Muscle layer of colon (tissue), 2 donors: ENCODE data around the gene RORB.

ENCODE experiments used
- H3K27ac ChIP-seq: one replicate; pipeline ENCODE4 v1.7.0; 2013; ENCODE audit warnings: low read depth, mild to moderate bottlenecking, low read length, moderate library complexity
- H3K27me3 ChIP-seq, 2 donors: one replicate each; pipeline ENCODE4 v1.7.0; 2013; ENCODE audit warnings: low read length in 2 of 2, mild to moderate bottlenecking in 2 of 2; ENCODE audit not compliant: insufficient read depth in 2 of 2, control insufficient read depth in 1 of 2
- H3K36me3 ChIP-seq: one replicate; pipeline ENCODE4 v1.7.0; 2013; ENCODE audit warnings: mild to moderate bottlenecking, low read length; ENCODE audit not compliant: insufficient read depth
- H3K4me1 ChIP-seq: one replicate; pipeline ENCODE4 v1.7.0; 2013; ENCODE audit warnings: mild to moderate bottlenecking, low read length; ENCODE audit not compliant: insufficient read depth
- H3K4me3 ChIP-seq, 2 donors: one replicate each; pipeline ENCODE4 v1.7.0; 2013; ENCODE audit warnings: low read length in 2 of 2, low read depth in 1 of 2, mild to moderate bottlenecking in 1 of 2, moderate library complexity in 1 of 2
- H3K9ac ChIP-seq: one replicate; pipeline ENCODE4 v1.7.0; 2013; ENCODE audit warnings: low read length
- H3K9me3 ChIP-seq: one replicate; pipeline ENCODE4 v1.7.0; 2013; ENCODE audit warnings: mild to moderate bottlenecking, low read length
- donor health status: abdominal sarcoma.
- donor health status: Adenocarcinoma of cecum.

The RORB gene

GRCh38 chr9:74496819-74497747, at the start of gene RORB:
RORB (plus strand) TSS chr9:74497335; CDS start chr9:74497977, 642 bp downstream.
- Histone ChIP-seq H3K9me3 (no peaks in the 10 kb centered on the region), H3K4me1 (peaks cover 15% of the 10 kb centered on the region), H3K27me3 (peaks cover 19 to 32% of the 10 kb centered on the region in 2 donors), H3K27ac (no peak within 1 kb of the TSS), H3K36me3 (no peaks in the 10 kb centered on the region), H3K4me3 (peak within 1 kb of the TSS; percentile 84 to 94), H3K9ac (no peak within 1 kb of the TSS)

GRCh38 chr9:74447451-74448193, 49.5 kb upstream of the RORB start:
- Histone ChIP-seq H3K27me3 (no peaks in the 10 kb centered on the region), H3K9ac (no peak overlapping the region), H3K36me3 (no peaks in the 10 kb centered on the region), H3K27ac (no peak overlapping the region), H3K4me3 (no peak overlapping the region), H3K9me3 (no peaks in the 10 kb centered on the region), H3K4me1 (no peaks in the 10 kb centered on the region)

GRCh38 chr9:74449060-74449459, 48.1 kb upstream of the RORB start:
- no peaks in the 10 kb centered on the region for H3K4me1 ChIP-seq
- H3K9ac ChIP-seq, result no peak overlapping the region
- H3K27me3 ChIP-seq, result no peaks in the 10 kb centered on the region
- H3K4me3 ChIP-seq, result no peak overlapping the region
- H3K27ac ChIP-seq, result no peak overlapping the region
- H3K36me3 ChIP-seq, result no peaks in the 10 kb centered on the region
- H3K9me3 ChIP-seq, result no peaks in the 10 kb centered on the region

GRCh38 chr9:74458832-74459231, 38.3 kb upstream of the RORB start:
- no peaks in the 10 kb centered on the region for H3K27me3 ChIP-seq
- H3K4me1 ChIP-seq, result no peaks in the 10 kb centered on the region
- no peak overlapping the region for H3K27ac ChIP-seq
- H3K36me3 ChIP-seq, result no peaks in the 10 kb centered on the region
- H3K9ac ChIP-seq, result no peak overlapping the region
- no peak overlapping the region for H3K4me3 ChIP-seq
- no peaks in the 10 kb centered on the region for H3K9me3 ChIP-seq

GRCh38 chr9:74463825-74464224, 33.3 kb upstream of the RORB start:
- Histone ChIP-seq H3K4me1 (no peaks in the 10 kb centered on the region), H3K4me3 (no peak overlapping the region), H3K27ac (no peak overlapping the region), H3K27me3 (no peaks in the 10 kb centered on the region), H3K9me3 (no peaks in the 10 kb centered on the region), H3K9ac (no peak overlapping the region), H3K36me3 (no peaks in the 10 kb centered on the region)

- no peak overlapping the region for H3K27ac ChIP-seq
- no peaks in the 10 kb centered on the region for H3K4me1 ChIP-seq
- no peaks in the 10 kb centered on the region for H3K27me3 ChIP-seq
- no peaks in the 10 kb centered on the region for H3K36me3 ChIP-seq
- H3K9ac ChIP-seq, result no peak overlapping the region
- no peaks in the 10 kb centered on the region for H3K9me3 ChIP-seq
- H3K4me3 ChIP-seq, result no peak overlapping the region
These were observed 18.5 kb upstream of the RORB start for GRCh38 chr9:74478606-74479005.

GRCh38 chr9:74479711-74480110, 17.4 kb upstream of the RORB start:
- Histone ChIP-seq H3K9me3 (no peaks in the 10 kb centered on the region), H3K4me1 (no peaks in the 10 kb centered on the region), H3K36me3 (no peaks in the 10 kb centered on the region), H3K9ac (no peak overlapping the region), H3K27ac (no peak overlapping the region), H3K27me3 (no peaks in the 10 kb centered on the region), H3K4me3 (no peak overlapping the region)

- H3K9ac ChIP-seq, result no peak overlapping the region
- no peaks in the 10 kb centered on the region for H3K9me3 ChIP-seq
- H3K4me1 ChIP-seq, result no peaks in the 10 kb centered on the region
- no peaks in the 10 kb centered on the region for H3K27me3 ChIP-seq
- no peaks in the 10 kb centered on the region for H3K36me3 ChIP-seq
- no peak overlapping the region for H3K4me3 ChIP-seq
- H3K27ac ChIP-seq, result no peak overlapping the region
These were observed 9.7 kb upstream of the RORB start for GRCh38 chr9:74487395-74487794.

GRCh38 chr9:74493512-74493911, 3.6 kb upstream of the RORB start:
- Histone ChIP-seq H3K27ac (no peak overlapping the region), H3K4me1 (no peaks in the 10 kb centered on the region), H3K9ac (no peak overlapping the region), H3K9me3 (no peaks in the 10 kb centered on the region), H3K36me3 (no peaks in the 10 kb centered on the region), H3K27me3 (peaks cover 0 to 9% of the 10 kb centered on the region in 2 donors), H3K4me3 (no peak overlapping the region)

- Histone ChIP-seq H3K36me3 (no peaks in the 10 kb centered on the region), H3K4me1 (peaks cover 7% of the 10 kb centered on the region), H3K27me3 (peaks cover 8 to 19% of the 10 kb centered on the region in 2 donors), H3K9ac (no peak overlapping the region), H3K9me3 (no peaks in the 10 kb centered on the region), H3K27ac (no peak overlapping the region), H3K4me3 (no peak overlapping the region)
These were observed 2.6 kb upstream of the RORB start for GRCh38 chr9:74494490-74494889.

- Histone ChIP-seq H3K4me3 (peak overlapping the region in 1 of 2 donors; percentile 94), H3K36me3 (no peaks in the 10 kb centered on the region), H3K4me1 (peaks cover 15% of the 10 kb centered on the region), H3K9ac (no peak overlapping the region), H3K27me3 (peaks cover 19 to 32% of the 10 kb centered on the region in 2 donors), H3K27ac (no peak overlapping the region), H3K9me3 (no peaks in the 10 kb centered on the region)
These were observed 729 bp upstream of the RORB start for GRCh38 chr9:74496406-74496805.
